HepG2 (cell line): ENCODE measurements around the gene MRPL20. TPM values are rescaled to one million over a fixed set of nuclear protein-coding genes. Genes with fewer than 3 reads are reported as not detected.

Experiments
- CCAR2 ChIP-seq: fragments of 200-400 bp; formaldehyde crosslinking; optimal IDR thresholded peaks from 2 replicates; pipeline ENCODE3; 2018; ENCODE audit warnings: low read depth, mild to moderate bottlenecking, low read length, moderate library complexity
- CHD2 ChIP-seq: IDR thresholded peaks from 2 replicates; pipeline ENCODE4 v1.6.1; 2011; ENCODE audit warnings: low read depth, low read length, improper control_type of control experiment
- HNRNPH1 ChIP-seq: fragments of 200-400 bp; formaldehyde crosslinking; optimal IDR thresholded peaks from 2 replicates; pipeline ENCODE3; 2017; ENCODE audit warnings: mild to moderate bottlenecking, low read depth, low read length
- KDM5A ChIP-seq: fragments of 200-600 bp; sonication (generic); IDR thresholded peaks from 2 replicates; pipeline ENCODE4 v1.7.0; 2018; ENCODE audit warnings: antibody characterized with exemption, mild to moderate bottlenecking, low read length, borderline replicate concordance
- KDM5B ChIP-seq: sonication (generic); formaldehyde crosslinking; IDR thresholded peaks from 2 replicates; pipeline ENCODE4 v1.4.0; 2020; ENCODE audit warnings: missing genetic modification reagents, mild to moderate bottlenecking, borderline replicate concordance
- MEF2D ChIP-seq: sonication (generic); formaldehyde crosslinking; IDR thresholded peaks from 2 replicates; pipeline ENCODE4 v1.5.1; 2020; ENCODE audit warnings: mild to moderate bottlenecking, missing genetic modification reagents
- MTF1 ChIP-seq: sonication (generic); formaldehyde crosslinking; IDR thresholded peaks from 2 replicates; pipeline ENCODE4 v1.5.0; 2020; ENCODE audit warnings: missing genetic modification reagents
- NCOA1 ChIP-seq: sonication (generic); formaldehyde crosslinking; IDR thresholded peaks from 2 replicates; pipeline ENCODE4 v1.9.0; 2021; ENCODE audit warnings: missing genetic modification reagents
- ZNF496 ChIP-seq: sonication (generic); formaldehyde crosslinking; IDR thresholded peaks from 2 replicates; pipeline ENCODE4 v1.8.1; 2023; ENCODE audit warnings: mild to moderate bottlenecking, moderate library complexity, missing genetic modification reagents; ENCODE audit not compliant: insufficient replicate concordance
- ZNF546 ChIP-seq: sonication (generic); formaldehyde crosslinking; conservative IDR thresholded peaks from 2 replicates; pipeline ENCODE4 v1.8.1; 2023; ENCODE audit warnings: mild to moderate bottlenecking, missing genetic modification reagents
- ZNF816 ChIP-seq: sonication (generic); formaldehyde crosslinking; IDR thresholded peaks from 2 replicates; pipeline ENCODE4 v1.8.0; 2022; ENCODE audit warnings: missing genetic modification reagents, mild to moderate bottlenecking, borderline replicate concordance
- ZSCAN29 ChIP-seq: sonication (generic); formaldehyde crosslinking; conservative IDR thresholded peaks from 2 replicates; pipeline ENCODE4 v1.4.0; 2020; ENCODE audit warnings: mild to moderate bottlenecking, missing genetic modification reagents
- ZSCAN31 ChIP-seq: sonication (generic); formaldehyde crosslinking; IDR thresholded peaks from 2 replicates; pipeline ENCODE4 v1.5.0; 2020; ENCODE audit warnings: low read depth, mild to moderate bottlenecking, missing genetic modification reagents
- polyA plus RNA-seq, 8 experiments: library from polyadenylated mRNA; depleted of rRNA in 3 of 8; stranded (reverse) in 7 of 8; unstranded in 1 of 8; fragments of >200 nt; fragmentation: Illumina TruSeq in 4 of 8; extraction: Trizol in 4 of 8; gene quantifications; 2 replicates each; pipeline versions ENCODE4 v1.2.1 to v1.2.3, GENCODE V29; 2011 to 2016; ENCODE audit warnings: low read depth in 4 of 8, missing spikeins in 1 of 8, mixed read lengths in 1 of 8; ENCODE audit not compliant: insufficient read depth in 1 of 8
- total RNA-seq, 5 experiments: library from RNA; depleted of rRNA; stranded (reverse); fragments of >200 nt; fragmentation: Illumina TruSeq; extraction: Trizol; gene quantifications; 2 replicates each; pipeline ENCODE4 v1.2.3, GENCODE V29; 2016; ENCODE audit warnings: low read depth in 1 of 5
- TF ChIP-seq, protein P1 (sequence below): sonication (generic); formaldehyde crosslinking; IDR thresholded peaks from 2 replicates; pipeline ENCODE4 v1.4.0; 2020; ENCODE audit warnings: missing genetic modification reagents
- TF ChIP-seq, protein P2 (sequence below): IDR thresholded peaks from 2 replicates; pipeline ENCODE4 v1.6.1; 2016; ENCODE audit warnings: low read depth, missing genetic modification reagents, missing compliant biosample characterization
- TF ChIP-seq, protein P3 (sequence below): sonication (generic); formaldehyde crosslinking; IDR thresholded peaks from 2 replicates; pipeline ENCODE4 v1.9.0; 2021; ENCODE audit warnings: mild to moderate bottlenecking, missing genetic modification reagents

The MRPL20 gene
- total and polyA plus RNA-seq, 2 of the 13 experiments (the other 11 are each of a cell fraction or from before 2014, with no cell fraction given) = 59.2 to 127 TPM

DNA sequence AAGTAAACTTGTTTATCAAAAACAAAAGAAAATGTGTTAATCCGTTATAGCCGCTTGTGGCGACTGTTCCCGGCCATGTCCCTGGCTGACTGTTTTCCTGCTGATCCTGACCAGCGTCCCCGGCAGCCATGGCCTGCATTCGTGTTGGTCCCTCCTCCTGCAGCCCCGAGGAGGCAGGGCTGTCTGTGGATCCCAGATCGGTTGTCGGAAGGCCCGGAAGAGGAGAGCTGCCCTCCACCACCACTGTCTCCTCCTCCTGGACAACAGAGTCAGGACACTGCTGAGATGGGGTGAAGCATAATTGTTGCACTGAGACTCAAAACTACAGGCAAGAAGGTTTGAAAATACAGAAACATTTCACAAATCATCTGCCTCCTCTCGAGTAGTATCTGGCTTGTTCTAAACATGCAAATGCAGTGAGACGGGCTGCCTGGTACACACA lies 45.1 kb downstream of the MRPL20 start (continued):
- no peak for TF ChIP-seq HNRNPH1
- TF ChIP-seq KDM5B = no peak
- no peak for TF ChIP-seq CCAR2
- TF ChIP-seq ZNF496 (CRISPR knock-in tag) = no peak
- TF ChIP-seq, protein P1, sequence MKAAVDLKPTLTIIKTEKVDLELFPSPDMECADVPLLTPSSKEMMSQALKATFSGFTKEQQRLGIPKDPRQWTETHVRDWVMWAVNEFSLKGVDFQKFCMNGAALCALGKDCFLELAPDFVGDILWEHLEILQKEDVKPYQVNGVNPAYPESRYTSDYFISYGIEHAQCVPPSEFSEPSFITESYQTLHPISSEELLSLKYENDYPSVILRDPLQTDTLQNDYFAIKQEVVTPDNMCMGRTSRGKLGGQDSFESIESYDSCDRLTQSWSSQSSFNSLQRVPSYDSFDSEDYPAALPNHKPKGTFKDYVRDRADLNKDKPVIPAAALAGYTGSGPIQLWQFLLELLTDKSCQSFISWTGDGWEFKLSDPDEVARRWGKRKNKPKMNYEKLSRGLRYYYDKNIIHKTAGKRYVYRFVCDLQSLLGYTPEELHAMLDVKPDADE = no peak
- no peak for TF ChIP-seq MTF1
- TF ChIP-seq KDM5A = no peak
- no peak for TF ChIP-seq ZSCAN31 (CRISPR knock-in tag)
- TF ChIP-seq, protein P2, sequence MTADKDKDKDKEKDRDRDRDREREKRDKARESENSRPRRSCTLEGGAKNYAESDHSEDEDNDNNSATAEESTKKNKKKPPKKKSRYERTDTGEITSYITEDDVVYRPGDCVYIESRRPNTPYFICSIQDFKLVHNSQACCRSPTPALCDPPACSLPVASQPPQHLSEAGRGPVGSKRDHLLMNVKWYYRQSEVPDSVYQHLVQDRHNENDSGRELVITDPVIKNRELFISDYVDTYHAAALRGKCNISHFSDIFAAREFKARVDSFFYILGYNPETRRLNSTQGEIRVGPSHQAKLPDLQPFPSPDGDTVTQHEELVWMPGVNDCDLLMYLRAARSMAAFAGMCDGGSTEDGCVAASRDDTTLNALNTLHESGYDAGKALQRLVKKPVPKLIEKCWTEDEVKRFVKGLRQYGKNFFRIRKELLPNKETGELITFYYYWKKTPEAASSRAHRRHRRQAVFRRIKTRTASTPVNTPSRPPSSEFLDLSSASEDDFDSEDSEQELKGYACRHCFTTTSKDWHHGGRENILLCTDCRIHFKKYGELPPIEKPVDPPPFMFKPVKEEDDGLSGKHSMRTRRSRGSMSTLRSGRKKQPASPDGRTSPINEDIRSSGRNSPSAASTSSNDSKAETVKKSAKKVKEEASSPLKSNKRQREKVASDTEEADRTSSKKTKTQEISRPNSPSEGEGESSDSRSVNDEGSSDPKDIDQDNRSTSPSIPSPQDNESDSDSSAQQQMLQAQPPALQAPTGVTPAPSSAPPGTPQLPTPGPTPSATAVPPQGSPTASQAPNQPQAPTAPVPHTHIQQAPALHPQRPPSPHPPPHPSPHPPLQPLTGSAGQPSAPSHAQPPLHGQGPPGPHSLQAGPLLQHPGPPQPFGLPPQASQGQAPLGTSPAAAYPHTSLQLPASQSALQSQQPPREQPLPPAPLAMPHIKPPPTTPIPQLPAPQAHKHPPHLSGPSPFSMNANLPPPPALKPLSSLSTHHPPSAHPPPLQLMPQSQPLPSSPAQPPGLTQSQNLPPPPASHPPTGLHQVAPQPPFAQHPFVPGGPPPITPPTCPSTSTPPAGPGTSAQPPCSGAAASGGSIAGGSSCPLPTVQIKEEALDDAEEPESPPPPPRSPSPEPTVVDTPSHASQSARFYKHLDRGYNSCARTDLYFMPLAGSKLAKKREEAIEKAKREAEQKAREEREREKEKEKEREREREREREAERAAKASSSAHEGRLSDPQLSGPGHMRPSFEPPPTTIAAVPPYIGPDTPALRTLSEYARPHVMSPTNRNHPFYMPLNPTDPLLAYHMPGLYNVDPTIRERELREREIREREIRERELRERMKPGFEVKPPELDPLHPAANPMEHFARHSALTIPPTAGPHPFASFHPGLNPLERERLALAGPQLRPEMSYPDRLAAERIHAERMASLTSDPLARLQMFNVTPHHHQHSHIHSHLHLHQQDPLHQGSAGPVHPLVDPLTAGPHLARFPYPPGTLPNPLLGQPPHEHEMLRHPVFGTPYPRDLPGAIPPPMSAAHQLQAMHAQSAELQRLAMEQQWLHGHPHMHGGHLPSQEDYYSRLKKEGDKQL (CRISPR knock-in tag) = no peak
- no peak for TF ChIP-seq CHD2
- TF ChIP-seq MEF2D (CRISPR knock-in tag) = no peak
- TF ChIP-seq ZNF816 = no peak
- TF ChIP-seq NCOA1 (CRISPR knock-in tag) = no peak
- TF ChIP-seq ZSCAN29 (CRISPR knock-in tag) = 0 out of 2 replicates have a peak, but pooled peaks have one; percentile 23
- no peak for TF ChIP-seq ZNF546
- TF ChIP-seq, protein P3, sequence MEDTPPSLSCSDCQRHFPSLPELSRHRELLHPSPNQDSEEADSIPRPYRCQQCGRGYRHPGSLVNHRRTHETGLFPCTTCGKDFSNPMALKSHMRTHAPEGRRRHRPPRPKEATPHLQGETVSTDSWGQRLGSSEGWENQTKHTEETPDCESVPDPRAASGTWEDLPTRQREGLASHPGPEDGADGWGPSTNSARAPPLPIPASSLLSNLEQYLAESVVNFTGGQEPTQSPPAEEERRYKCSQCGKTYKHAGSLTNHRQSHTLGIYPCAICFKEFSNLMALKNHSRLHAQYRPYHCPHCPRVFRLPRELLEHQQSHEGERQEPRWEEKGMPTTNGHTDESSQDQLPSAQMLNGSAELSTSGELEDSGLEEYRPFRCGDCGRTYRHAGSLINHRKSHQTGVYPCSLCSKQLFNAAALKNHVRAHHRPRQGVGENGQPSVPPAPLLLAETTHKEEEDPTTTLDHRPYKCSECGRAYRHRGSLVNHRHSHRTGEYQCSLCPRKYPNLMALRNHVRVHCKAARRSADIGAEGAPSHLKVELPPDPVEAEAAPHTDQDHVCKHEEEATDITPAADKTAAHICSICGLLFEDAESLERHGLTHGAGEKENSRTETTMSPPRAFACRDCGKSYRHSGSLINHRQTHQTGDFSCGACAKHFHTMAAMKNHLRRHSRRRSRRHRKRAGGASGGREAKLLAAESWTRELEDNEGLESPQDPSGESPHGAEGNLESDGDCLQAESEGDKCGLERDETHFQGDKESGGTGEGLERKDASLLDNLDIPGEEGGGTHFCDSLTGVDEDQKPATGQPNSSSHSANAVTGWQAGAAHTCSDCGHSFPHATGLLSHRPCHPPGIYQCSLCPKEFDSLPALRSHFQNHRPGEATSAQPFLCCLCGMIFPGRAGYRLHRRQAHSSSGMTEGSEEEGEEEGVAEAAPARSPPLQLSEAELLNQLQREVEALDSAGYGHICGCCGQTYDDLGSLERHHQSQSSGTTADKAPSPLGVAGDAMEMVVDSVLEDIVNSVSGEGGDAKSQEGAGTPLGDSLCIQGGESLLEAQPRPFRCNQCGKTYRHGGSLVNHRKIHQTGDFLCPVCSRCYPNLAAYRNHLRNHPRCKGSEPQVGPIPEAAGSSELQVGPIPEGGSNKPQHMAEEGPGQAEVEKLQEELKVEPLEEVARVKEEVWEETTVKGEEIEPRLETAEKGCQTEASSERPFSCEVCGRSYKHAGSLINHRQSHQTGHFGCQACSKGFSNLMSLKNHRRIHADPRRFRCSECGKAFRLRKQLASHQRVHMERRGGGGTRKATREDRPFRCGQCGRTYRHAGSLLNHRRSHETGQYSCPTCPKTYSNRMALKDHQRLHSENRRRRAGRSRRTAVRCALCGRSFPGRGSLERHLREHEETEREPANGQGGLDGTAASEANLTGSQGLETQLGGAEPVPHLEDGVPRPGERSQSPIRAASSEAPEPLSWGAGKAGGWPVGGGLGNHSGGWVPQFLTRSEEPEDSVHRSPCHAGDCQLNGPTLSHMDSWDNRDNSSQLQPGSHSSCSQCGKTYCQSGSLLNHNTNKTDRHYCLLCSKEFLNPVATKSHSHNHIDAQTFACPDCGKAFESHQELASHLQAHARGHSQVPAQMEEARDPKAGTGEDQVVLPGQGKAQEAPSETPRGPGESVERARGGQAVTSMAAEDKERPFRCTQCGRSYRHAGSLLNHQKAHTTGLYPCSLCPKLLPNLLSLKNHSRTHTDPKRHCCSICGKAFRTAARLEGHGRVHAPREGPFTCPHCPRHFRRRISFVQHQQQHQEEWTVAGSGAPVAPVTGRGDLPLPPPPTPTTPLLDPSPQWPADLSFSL = no peak
